Calu3 (cell line): ENCODE data around the gene BANK1. TPM values are rescaled to one million over a fixed set of nuclear protein-coding genes. Genes with fewer than 3 reads are reported as not detected.

Source experiments
- BruUV-seq: library from RNA; stranded (reverse); fragments of 400-500 nt; replicated peaks from 2 replicates; lab custom pipeline; 2021; lab: Mats Ljungman, UMichigan
- CTCF ChIA-PET: fragments of 300-600 bp; sonication (Branson Sonifier 250); formaldehyde crosslinking; loops from one replicate; lab custom pipeline; 2022; ENCODE audit warnings: antibody characterized with exemption; lab: Charles Lee
- DNase-seq: peaks from one replicate; pipeline ENCODE4 v3.0.0; 2022
- H3K27ac Mint-ChIP-seq: one replicate; pipeline ENCODE4 v1.8.0; 2022; ENCODE audit warnings: mixed read lengths; ENCODE audit not compliant: unreplicated experiment
- H3K27me3 Mint-ChIP-seq: one replicate; pipeline ENCODE4 v1.8.0; 2022; ENCODE audit warnings: mixed read lengths; ENCODE audit not compliant: unreplicated experiment
- H3K36me3 Mint-ChIP-seq: one replicate; pipeline ENCODE4 v1.8.0; 2022; ENCODE audit warnings: mild to moderate bottlenecking, moderate library complexity, mixed read lengths; ENCODE audit not compliant: insufficient read depth, unreplicated experiment
- H3K4me1 Mint-ChIP-seq: one replicate; pipeline ENCODE4 v1.8.0; 2022; ENCODE audit warnings: mild to moderate bottlenecking, low read depth, mixed read lengths; ENCODE audit not compliant: unreplicated experiment
- H3K4me3 Mint-ChIP-seq: one replicate; pipeline ENCODE4 v1.8.0; 2022; ENCODE audit warnings: mild to moderate bottlenecking, low read depth, moderate library complexity, mixed read lengths; ENCODE audit not compliant: unreplicated experiment
- H3K9me3 Mint-ChIP-seq: one replicate; pipeline ENCODE4 v1.8.0; 2022; ENCODE audit warnings: low read depth, mixed read lengths; ENCODE audit not compliant: unreplicated experiment
- CTCF ChIP-seq: fragments of 200-600 bp; IDR thresholded peaks from one replicate; pipeline ENCODE4 v1.8.0; 2022; ENCODE audit warnings: antibody characterized with exemption; ENCODE audit not compliant: unreplicated experiment
- intact Hi-C: fragments of 100-400 bp; cut with micrococcal nuclease; formaldehyde crosslinking; loops from one replicate; pipeline ENCODE4 v1.10.0; 2022; ENCODE audit not compliant: unreplicated experiment
- total RNA-seq: library from RNA; stranded (reverse); gene quantifications from 2 replicates; pipeline ENCODE4 v1.2.3, GENCODE V29; 2022

BANK1 gene
- total RNA-seq, 1 experiment from 2014 or later: 6.4 TPM

DNA sequence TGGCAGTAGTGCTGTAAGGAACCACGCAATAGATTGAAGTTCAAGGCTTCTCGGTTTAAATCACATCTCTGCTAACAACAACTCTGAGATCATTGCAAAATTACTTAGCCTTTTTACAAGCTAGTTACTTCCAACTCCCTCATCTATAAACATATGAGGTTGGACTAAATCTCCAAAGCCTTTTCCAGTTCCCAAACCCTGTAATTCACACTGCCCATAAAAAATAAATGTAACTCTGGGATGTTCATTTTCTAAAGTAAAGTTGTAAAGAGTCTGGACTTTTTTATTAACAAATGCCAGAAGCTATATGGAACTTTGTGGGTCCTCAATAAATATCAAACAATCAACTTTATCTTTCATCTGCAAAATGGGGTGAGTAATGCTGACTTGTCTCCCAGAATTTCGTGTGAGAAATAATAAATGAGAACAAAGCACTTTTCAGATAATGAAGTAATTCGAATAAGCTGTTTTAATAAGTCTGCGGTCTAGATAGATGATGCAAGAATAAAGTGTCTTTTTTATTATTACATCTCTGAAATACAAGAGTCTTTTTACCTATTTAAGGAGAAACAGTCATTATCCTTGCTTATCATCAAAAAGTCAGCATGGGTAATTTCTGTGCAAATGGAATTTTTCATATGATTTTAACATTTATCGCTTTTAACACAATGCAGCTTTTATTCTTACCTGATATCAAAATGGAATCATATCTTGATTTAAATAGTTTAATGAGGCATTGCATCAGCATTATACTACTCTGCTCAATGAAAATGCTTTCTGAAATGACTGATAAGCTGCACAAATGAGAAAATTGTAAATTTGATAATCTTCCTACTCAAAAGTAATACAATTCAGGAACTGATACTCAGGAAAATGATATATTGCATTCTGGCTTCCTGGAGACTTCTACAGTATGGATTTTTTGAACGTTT, 252.6 kb downstream of the BANK1 start:
- Mint-ChIP-seq H3K36me3 (no peaks in the 10 kb centered on the region), H3K4me3 (no peak overlapping the region), H3K27ac (no peak overlapping the region), H3K9me3 (no peaks in the 10 kb centered on the region), H3K27me3 (no peaks in the 10 kb centered on the region), H3K4me1 (no peaks in the 10 kb centered on the region)
- no peak for TF ChIP-seq CTCF
- intact Hi-C loops: no loop called here
- CTCF ChIA-PET: no interaction called here
- DNase-seq: no peak
- no TSS peak for BruUV-seq

GRCh38 chr4:102047616-102048015, 257.1 kb downstream of the BANK1 start:
- CTCF ChIA-PET: interaction anchor here (0.5 kb wide), 1 partner anchor 980 kb away, joined by 3 read pairs; no protein-coding TSS in a partner anchor
- DNase-seq: no peak

GRCh38 chr4:102055805-102056204, 265.3 kb downstream of the BANK1 start:
- intact Hi-C loops: no loop called here
- Mint-ChIP-seq H3K36me3 (no peaks in the 10 kb centered on the region), H3K4me1 (no peaks in the 10 kb centered on the region), H3K27ac (no peak overlapping the region), H3K27me3 (no peaks in the 10 kb centered on the region), H3K4me3 (no peak overlapping the region), H3K9me3 (no peaks in the 10 kb centered on the region)
- BruUV-seq: no TSS peak
- CTCF ChIA-PET: no interaction called here
- no peak for TF ChIP-seq CTCF
- no peak for DNase-seq

More at GRCh38 chr4:102047616-102048015, 257.1 kb downstream of the BANK1 start:
- TF ChIP-seq CTCF: no peak
- H3K36me3 Mint-ChIP-seq: no peaks in the 10 kb centered on the region
- BruUV-seq: no TSS peak
- no peak overlapping the region for H3K4me3 Mint-ChIP-seq
- H3K27me3 Mint-ChIP-seq: no peaks in the 10 kb centered on the region
- no peaks in the 10 kb centered on the region for H3K4me1 Mint-ChIP-seq
- H3K9me3 Mint-ChIP-seq: no peaks in the 10 kb centered on the region
- intact Hi-C loops: no loop called here
- no peak overlapping the region for H3K27ac Mint-ChIP-seq

- Mint-ChIP-seq H3K4me3 (no peak overlapping the region), H3K27ac (no peak overlapping the region), H3K9me3 (no peaks in the 10 kb centered on the region), H3K27me3 (no peaks in the 10 kb centered on the region), H3K36me3 (no peaks in the 10 kb centered on the region), H3K4me1 (no peaks in the 10 kb centered on the region)
- intact Hi-C loops: no loop called here
- BruUV-seq: no TSS peak
- CTCF ChIA-PET: no interaction called here
- no peak for DNase-seq
- no peak for TF ChIP-seq CTCF
Observed at GRCh38 chr4:102057122-102057521, 266.6 kb downstream of the BANK1 start.
